Body of pancreas (tissue), 4 donors: ENCODE results near the gene RMRP. TPM values are rescaled to one million over a fixed set of nuclear protein-coding genes. Genes with fewer than 3 reads are reported as not detected.
A peak's percentile ranks its signal among the peaks of the same experiment; 100 is the strongest.

Source experiments
- ATAC-seq: fragments of 150-250 bp; one replicate; pipeline ENCODE4 v1.9.1; 2016
- DNase-seq, 4 donors: peaks; one replicate each; pipeline ENCODE4 v3.0.0-alpha.2; 2019
- H3K27ac ChIP-seq, 4 donors: fragments of 200-600 bp; sonication (generic); 1 replicate in 3 of 4; 2 replicates in 1 of 4; pipeline versions ENCODE4 v1.5.1 to v1.6.1; 2016 to 2019; ENCODE audit warnings: mild to moderate bottlenecking in 1 of 4, mixed read lengths in 1 of 4, moderate library complexity in 1 of 4
- H3K27me3 ChIP-seq, 2 donors: fragments of 200-600 bp; sonication (generic); one replicate each; pipeline ENCODE4 v1.6.0; 2016; ENCODE audit warnings: mild to moderate bottlenecking in 1 of 2
- H3K36me3 ChIP-seq, 2 donors: fragments of 200-600 bp; sonication (generic); replicated peaks in 1 of 2; 2 replicates each; pipeline ENCODE4 v1.5.1; 2016; ENCODE audit warnings: low read depth in 2 of 2; ENCODE audit not compliant: insufficient read depth in 1 of 2
- H3K4me1 ChIP-seq: fragments of 200-600 bp; sonication (generic); one replicate; pipeline ENCODE4 v1.6.0; 2016
- H3K4me3 ChIP-seq, 2 donors: fragments of 200-600 bp; sonication (generic); 1 replicate in 1 of 2; 2 replicates in 1 of 2; pipeline ENCODE4 v1.5.1; 2016 to 2019
- H3K9me3 ChIP-seq, 3 donors: fragments of 200-600 bp; sonication (generic); 1 replicate in 2 of 3; 2 replicates in 1 of 3; pipeline ENCODE4 v1.5.1; 2016
- POLR2A ChIP-seq, 3 donors: fragments of 450-650 bp; IDR thresholded peaks; one replicate each; pipeline ENCODE4 v1.6.1; 2016; ENCODE audit warnings: antibody characterized with exemption in 3 of 3, mild to moderate bottlenecking in 2 of 3
- WGBS, 2 donors: methylation state at CpG; one replicate each; pipeline ENCODE4 v1.1.5; 2017; 5-methylcytosine and 5-hydroxymethylcytosine counted together
- intact Hi-C: fragments of 100-400 bp; cut with DNase I; formaldehyde crosslinking; loops from one replicate; pipeline ENCODE4 v1.15.1; 2023
- total RNA-seq, 2 donors: library from RNA; depleted of rRNA; stranded (reverse); fragments of >200 nt; gene quantifications; one replicate each; pipeline ENCODE4 v1.1.0, GENCODE V29; 2016
- TF ChIP-seq, protein P1 (sequence below), 7 experiments: fragments of 450-650 bp in 4 of 7; fragments of 200-600 bp in 3 of 7; sonication (generic) in 3 of 7; IDR thresholded peaks; one replicate each; pipeline ENCODE4 v1.5.1; 2016 to 2019; ENCODE audit warnings: antibody characterized with exemption in 7 of 7

Gene RMRP
- total RNA-seq, 2 donors from 2014 or later = 887 to 2,577 TPM

DNA sequence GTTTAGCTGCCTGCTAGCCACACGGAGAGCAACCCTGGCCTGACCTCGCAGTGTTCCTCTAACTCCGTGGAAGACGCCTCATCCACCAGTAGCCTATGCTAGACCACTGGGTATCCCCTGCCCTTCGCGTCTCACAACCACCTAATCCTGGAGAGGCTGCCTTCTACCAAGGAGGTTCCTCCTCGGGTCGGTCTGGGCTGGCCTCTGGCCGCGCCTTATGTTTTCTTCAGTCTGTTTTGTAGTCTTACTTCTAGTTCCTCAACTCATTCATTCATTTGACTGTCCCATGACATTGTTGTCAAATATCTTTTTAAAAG, 33.5 kb upstream of the RMRP start:
- Histone ChIP-seq H3K9me3 (no peaks in the 10 kb centered on the region), H3K27ac (peak overlapping the region; percentile 69 to 90 (median 82)), H3K27me3 (no peaks in the 10 kb centered on the region), H3K4me3 (peak overlapping the region in 1 of 2 donors; percentile 86), H3K4me1 (peaks cover 27% of the 10 kb centered on the region), H3K36me3 (no peaks in the 10 kb centered on the region)
- TF ChIP-seq, protein P1, sequence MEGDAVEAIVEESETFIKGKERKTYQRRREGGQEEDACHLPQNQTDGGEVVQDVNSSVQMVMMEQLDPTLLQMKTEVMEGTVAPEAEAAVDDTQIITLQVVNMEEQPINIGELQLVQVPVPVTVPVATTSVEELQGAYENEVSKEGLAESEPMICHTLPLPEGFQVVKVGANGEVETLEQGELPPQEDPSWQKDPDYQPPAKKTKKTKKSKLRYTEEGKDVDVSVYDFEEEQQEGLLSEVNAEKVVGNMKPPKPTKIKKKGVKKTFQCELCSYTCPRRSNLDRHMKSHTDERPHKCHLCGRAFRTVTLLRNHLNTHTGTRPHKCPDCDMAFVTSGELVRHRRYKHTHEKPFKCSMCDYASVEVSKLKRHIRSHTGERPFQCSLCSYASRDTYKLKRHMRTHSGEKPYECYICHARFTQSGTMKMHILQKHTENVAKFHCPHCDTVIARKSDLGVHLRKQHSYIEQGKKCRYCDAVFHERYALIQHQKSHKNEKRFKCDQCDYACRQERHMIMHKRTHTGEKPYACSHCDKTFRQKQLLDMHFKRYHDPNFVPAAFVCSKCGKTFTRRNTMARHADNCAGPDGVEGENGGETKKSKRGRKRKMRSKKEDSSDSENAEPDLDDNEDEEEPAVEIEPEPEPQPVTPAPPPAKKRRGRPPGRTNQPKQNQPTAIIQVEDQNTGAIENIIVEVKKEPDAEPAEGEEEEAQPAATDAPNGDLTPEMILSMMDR (IDR thresholded peaks at IDR 0.05) = no peak
- no peak for TF ChIP-seq POLR2A (IDR thresholded peaks at IDR 0.05)
- ATAC-seq (no peak), DNase-seq (no peak)
- WGBS, 2 donors = 26 to 36% methylated on average over 9 to 10 of the region's 10 CpGs
- intact Hi-C loops = no loop called here

DNA sequence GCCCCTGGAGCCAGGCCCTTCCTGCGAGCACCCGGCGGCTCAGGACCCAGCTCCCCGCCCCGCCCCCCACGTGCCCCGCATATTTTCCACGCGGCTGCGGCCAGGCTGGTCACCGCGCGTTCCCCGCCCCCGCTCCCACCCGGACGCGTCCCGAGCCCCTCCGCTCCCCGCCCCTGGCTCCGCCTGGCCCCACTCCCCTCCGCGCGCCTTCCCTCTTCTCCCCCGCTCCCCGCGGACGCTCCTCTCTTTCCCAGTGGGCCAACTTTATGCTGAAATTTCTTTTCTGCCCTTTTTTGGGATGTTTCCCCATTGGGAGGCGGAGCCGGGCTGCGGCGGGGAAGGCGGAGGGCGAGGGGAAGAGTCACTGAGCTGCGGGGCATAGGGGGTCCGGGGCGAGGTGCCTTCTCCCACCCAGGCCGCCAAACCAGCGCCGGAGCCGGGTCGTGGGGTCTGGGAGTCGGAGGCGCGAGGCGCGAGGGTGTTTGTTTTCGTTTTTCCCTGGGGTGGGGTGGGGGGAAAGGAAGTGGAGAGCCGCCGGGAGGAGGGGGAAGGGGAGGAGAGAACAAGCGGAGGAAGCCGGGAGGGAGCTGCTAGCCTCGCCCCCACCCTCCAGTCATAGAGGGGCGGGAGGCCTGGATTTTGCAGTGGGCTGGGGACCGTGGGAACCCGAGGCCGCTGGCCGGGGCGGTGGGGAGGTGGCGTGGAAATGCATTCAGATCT, 33.0 kb upstream of the RMRP start:
- no peaks in the 10 kb centered on the region for H3K36me3 ChIP-seq
- TF ChIP-seq, protein P1 (IDR thresholded peaks at IDR 0.05) = no peak
- TF ChIP-seq POLR2A (IDR thresholded peaks at IDR 0.05) = peak in 2 of 3 donors; percentile 45 to 61
- H3K9me3 ChIP-seq = no peaks in the 10 kb centered on the region
- DNase-seq (peak; percentile 60 to 71 (median 69)), ATAC-seq (peak; percentile 63)
- peaks cover 21% of the 10 kb centered on the region for H3K4me1 ChIP-seq
- H3K27me3 ChIP-seq = no peaks in the 10 kb centered on the region
- 0 to 5% methylated on average over 38 to 49 of the region's 61 CpGs for WGBS, 2 donors
- peak overlapping the region; percentile 86 to 88 for H3K4me3 ChIP-seq
- intact Hi-C loops = no loop called here
- peak overlapping the region; percentile 69 to 90 (median 82) for H3K27ac ChIP-seq

DNA sequence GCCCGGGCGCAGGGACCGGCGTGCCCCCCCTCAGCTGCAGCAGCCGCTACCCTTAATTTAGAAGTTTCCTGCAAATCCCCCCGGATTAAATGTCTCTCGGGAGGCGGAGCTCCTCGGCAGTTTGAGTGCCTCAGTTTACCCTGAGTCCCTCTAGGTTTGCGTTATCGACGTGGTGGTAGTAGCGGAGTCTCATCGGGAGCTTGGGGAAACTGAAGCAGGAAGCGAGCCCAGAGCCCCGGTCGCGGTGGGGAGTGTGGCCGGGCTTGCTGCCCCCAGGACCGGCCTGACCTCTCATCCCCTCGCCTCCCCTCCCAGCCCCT, 32.4 kb upstream of the RMRP start:
- H3K4me1 ChIP-seq = peaks cover 16% of the 10 kb centered on the region
- no peaks in the 10 kb centered on the region for H3K9me3 ChIP-seq
- peak overlapping the region; percentile 69 to 90 (median 82) for H3K27ac ChIP-seq
- no peaks in the 10 kb centered on the region for H3K27me3 ChIP-seq
- H3K36me3 ChIP-seq = no peaks in the 10 kb centered on the region
- intact Hi-C loops = no loop called here
- WGBS, 2 donors = 7% methylated on average over 21 of the region's 21 CpGs; no CpG with 5 or more reads in 1 of the 2 donors
- peak overlapping the region; percentile 86 to 88 for H3K4me3 ChIP-seq
- TF ChIP-seq, protein P1 (IDR thresholded peaks at IDR 0.05) = no peak
- no peak for TF ChIP-seq POLR2A (IDR thresholded peaks at IDR 0.05)
- DNase-seq (no peak), ATAC-seq (no peak)

DNA sequence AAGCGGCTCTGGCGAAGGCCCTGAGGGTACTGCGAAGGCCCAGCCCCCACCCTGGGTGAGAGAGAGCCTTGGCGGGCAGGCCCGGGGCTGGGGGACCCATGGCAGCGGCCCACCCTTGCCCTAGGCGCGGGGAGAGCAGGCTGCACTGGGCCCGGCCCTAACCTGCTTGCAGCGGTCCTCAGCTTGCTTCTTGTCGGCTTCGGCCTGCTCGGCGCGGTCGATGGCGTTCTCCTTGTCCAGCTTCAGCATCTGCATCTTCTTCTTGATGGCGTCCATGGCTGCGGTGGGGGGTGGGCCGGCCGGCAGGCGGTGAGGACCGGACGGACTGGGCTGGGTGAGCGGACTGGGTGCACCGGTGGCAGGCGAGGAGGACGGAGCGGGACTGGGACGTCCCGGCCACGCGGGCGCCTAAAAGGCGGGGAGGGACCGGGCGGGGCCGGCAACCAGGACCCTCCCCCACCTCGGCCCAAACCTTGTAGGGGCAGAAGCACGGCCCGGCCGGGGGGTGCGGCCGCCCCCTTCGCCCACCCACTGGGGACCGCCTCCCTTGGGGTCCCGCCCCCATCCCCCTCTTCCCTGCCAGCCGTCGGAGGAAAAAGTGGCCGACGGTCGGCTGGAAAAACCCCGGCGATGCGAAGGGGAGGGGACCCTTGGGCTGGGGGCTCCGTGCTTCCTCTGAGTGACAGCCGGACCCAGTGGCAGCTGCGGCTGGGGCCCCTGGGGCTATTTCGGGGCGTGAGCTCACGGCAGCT, 31.9 kb upstream of the RMRP start, which contains the start of gene TPM2:
Gene TPM2 (minus strand): TSS at position 384 of the 752 bp plus-strand sequence. CDS start 108 bp downstream, at position 276.
- ATAC-seq (peak; percentile 18), DNase-seq (peak; percentile 20 to 37 (median 30))
- Histone ChIP-seq H3K4me1 (peaks cover 11% of the 10 kb centered on the region), H3K4me3 (peak within 1 kb of the TSS; percentile 86 to 88), H3K36me3 (no peaks in the 10 kb centered on the region), H3K27ac (peak within 1 kb of the TSS; percentile 69 to 90 (median 82)), H3K27me3 (no peaks in the 10 kb centered on the region), H3K9me3 (no peaks in the 10 kb centered on the region)
- intact Hi-C loops = no loop called here
- WGBS, 2 donors = 61 to 84% methylated on average over 43 to 54 of the region's 61 CpGs
- TF ChIP-seq, protein P1 (IDR thresholded peaks at IDR 0.05) = no peak
- TF ChIP-seq POLR2A (IDR thresholded peaks at IDR 0.05) = no peak
